HG03103 (cell line): ENCODE measurements around the gene IL23A.
"Not testable (repeated sequence)": the region's sequence is repeated elsewhere in the genome, so short reads cannot be mapped to it uniquely, and the experiment has no call there.

Source experiments
- ATAC-seq: cut with Tn5 transposase; IDR thresholded peaks from one replicate; pipeline ENCODE4 v1.9.1; 2021; ENCODE audit warnings: low read depth; ENCODE audit not compliant: unreplicated experiment

The IL23A gene

DNA sequence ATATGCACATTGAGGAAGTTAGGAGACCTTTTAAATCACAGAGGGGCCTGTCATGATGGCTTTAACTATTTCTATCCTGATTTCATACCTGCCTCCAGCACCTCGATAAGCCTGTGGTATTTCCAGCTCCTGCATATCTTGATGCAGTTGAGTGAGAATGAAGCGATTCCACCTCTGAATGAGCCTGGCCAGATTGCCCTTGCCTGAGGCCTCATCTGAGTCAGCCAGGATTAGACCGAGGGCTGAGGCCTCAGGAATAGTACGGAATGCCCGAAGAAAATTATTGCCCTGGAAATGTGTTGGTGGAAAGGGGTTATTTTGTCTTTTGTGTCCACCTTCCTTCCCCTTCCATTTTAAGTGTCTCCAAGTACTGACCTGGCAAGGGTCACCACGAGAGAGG, 14.5 kb upstream of the IL23A start:
- no peak for ATAC-seq

DNA sequence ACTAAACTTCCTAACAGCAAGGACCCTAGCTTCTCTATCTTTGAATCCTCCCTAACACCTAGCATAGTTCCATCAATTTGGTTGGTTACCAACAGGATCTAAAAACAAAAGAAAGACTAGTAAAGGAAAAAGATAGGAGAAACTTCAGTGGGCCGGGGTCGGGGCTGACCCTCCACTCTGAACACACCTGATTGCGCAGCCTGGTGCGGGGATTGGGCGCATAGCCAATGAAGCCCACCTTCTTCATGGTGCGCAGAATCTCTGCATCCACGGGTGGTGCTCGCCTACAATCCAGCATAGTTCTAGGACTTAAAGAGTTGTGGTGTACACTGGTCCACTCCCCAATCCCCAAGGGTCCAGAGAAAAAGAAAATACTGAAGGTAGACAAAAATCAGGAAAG, 12.6 kb upstream of the IL23A start:
- ATAC-seq = no peak

DNA sequence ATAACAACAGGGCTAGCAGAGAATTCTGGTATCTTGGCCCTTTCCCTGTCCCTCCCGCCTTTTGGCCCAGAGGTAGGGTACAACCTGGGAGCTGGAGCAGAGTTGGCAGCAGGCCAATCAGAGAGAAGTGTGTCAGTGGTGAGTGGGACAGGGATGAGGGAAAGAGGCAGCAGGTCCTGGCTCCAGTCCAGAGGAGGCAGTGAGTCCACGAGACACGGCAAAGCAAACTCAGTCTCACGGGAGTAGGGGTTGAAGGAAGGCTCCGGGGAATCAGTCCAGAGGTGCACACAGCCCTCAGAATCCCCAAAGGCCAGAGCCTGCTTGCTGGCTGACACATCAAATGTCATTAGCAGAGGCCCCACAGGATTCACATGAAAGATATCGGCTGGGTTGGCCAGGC, 12.2 kb upstream of the IL23A start:
- ATAC-seq = no peak

GRCh38 chr12:56330936-56331490, 7.7 kb upstream of the IL23A start:
- ATAC-seq = no peak

GRCh38 chr12:56332512-56333196, 6.0 kb upstream of the IL23A start:
- no peak for ATAC-seq

GRCh38 chr12:56333197-56333678, 5.4 kb upstream of the IL23A start:
- no peak for ATAC-seq

DNA sequence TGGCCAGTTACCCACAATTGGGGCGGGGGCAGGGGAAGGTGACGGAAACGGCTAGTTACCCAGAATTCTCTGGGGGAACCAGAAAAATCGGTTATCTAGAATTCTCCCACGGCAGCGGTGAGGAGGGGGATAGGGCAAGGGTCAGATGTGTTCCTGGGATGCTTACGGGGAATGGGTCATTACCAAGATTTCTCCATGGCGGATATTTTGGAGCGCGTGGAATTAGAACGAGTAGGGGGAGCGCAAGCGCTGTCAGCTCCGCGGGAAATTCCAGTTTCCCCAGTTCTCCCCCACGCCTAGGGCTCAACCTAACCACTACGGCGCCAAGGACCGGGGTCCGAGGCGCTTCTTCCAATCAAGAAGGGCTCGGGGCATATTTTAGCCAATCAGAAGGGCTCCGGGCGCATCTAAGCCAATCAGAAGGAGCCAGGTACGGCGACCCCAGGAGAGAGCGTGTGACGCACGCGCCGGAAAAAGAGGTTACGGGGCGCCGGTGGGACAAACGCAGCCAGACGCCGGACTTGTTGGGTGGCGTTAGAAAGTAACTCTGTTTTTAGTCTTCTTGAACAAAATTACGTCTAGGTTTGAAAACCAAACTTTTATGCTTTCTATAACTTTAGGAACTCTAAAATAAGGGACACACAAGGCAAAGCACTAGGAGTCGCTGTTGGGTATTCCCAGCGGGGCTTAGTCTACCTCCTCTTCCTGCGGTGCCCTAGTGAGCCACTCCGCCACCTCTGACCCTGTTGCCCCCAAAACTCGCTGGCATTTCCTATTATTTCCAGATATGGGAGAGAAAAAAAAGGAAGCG, 4.8 kb upstream of the IL23A start, which contains the start of gene PAN2:
Gene PAN2, minus strand, starts transcription at position 322 of the 811 bp plus-strand sequence. CDS start 906 bp downstream, outside the sequence.
- peak; percentile 92 for ATAC-seq

DNA sequence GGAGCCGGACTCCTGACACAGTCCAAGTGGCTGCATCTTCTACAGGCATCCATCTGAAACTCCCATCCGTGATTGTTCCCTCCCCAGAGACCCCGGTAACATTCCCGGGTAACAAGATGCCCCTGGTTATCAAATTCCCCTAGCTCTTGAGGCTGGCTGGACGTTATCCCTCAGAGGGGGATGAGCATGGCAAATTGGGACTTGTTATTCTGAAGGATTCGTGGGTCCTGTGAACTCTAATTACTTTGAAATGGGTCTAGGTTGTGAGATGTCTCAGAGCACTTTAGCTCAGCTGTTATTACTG, 4.2 kb upstream of the IL23A start:
- no peak for ATAC-seq

DNA sequence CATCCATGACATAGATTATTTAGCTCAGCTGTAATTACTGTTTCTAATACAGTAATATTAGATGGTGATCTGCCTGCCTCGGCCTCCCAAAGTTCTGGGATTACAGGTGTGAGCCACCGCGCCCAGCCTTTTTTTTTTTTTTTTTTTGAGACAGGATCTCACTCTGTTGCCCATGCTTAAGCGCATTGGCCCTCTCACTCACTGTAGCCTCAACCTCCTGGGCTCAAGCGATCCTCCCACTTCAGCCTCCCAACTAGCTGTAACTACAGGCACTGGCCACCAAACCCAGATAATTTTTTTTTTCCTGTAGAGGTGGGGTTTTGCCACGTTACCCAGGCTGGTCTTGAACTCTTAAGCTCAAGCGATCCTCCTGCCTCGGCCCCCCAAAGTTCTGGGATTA, 3.2 kb upstream of the IL23A start:
- ATAC-seq = not testable (repeated sequence)

DNA sequence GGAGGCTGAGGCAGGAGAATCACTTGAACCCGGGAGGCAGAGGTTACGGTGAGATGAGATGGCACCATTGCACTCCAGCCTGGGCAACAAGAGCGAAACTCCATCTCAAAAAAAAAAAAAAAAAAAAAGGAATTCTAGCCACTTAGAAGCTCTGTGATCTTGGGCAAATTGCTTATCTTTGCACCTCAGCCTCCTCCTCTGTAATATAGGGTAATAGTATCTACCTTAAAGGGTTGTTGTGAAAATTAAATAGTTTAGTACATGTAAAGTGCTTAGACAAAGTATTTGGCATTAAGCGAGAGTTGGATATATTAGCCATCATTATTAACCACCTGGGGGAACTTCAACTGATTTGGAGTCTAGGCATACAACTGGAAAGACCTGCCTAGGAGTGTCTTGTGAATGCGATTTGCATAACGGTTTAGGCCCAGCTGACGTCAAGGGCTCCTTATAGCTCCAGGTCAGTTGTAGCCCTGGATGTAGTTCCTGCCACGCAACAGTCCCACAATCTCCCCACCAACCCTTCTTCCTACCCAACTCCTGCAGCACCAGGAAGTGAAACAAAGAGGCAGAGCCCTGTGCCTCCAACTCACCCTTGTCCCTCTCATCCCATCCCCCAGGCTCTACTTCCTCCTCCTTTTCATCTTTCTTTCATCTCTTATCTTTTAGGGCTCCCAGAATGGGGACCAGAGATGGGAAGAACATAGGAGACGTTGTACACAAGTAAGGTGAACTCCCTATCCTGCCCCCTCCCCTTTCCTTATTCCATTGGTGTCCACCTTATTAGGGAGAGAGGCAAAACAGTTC, 2.1 kb upstream of the IL23A start:
- no peak for ATAC-seq

- ATAC-seq = no peak
These were observed 882 bp upstream of the IL23A start for GRCh38 chr12:56337753-56338251.

GRCh38 chr12:56339158-56339422, 406 bp downstream of the IL23A start:
- no peak for ATAC-seq

DNA sequence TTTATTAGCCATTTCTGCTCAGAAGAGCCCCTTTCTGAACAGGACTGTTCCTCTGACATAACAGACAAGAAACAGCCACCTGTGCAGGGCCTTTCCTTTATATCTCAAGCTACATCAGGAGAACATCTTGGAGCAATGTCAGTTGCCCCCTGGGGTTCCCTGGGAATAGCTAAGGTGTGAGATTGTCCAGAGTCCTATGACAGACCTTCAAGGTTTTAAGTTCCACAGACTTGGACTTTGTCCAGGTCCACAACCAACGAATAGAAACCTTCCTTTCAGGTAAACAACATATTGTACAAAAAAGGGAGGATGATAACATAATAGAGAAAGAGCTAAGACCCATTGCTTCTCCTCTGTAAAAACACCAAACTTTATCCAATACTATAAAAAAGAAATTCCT, 2.9 kb downstream of the IL23A start:
- ATAC-seq = no peak

- not testable (repeated sequence) for ATAC-seq
These were observed 3.6 kb downstream of the IL23A start for GRCh38 chr12:56342290-56342689.

DNA sequence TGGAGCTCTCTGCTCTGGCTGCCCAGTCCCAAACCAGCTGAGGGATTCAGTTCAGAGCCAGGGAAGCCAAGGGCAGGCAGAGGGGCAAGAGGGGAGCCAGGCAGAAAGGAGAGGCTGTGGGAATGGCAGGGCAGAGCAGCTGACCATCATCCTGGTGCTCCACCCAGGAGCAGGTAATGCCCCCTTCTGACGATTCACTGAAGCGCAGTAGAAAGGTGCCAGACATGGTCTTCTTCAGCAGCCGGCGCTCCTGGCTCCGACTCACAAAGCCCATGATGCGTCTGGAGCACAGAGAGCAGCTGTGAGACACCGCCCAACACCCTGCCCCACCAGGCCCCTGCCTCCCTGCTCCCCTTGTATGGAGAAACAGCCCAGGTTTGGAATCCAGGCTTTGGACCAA, 8.0 kb downstream of the IL23A start:
- no peak for ATAC-seq

GRCh38 chr12:56347255-56347654, 8.6 kb downstream of the IL23A start:
- ATAC-seq = not testable (repeated sequence)

DNA sequence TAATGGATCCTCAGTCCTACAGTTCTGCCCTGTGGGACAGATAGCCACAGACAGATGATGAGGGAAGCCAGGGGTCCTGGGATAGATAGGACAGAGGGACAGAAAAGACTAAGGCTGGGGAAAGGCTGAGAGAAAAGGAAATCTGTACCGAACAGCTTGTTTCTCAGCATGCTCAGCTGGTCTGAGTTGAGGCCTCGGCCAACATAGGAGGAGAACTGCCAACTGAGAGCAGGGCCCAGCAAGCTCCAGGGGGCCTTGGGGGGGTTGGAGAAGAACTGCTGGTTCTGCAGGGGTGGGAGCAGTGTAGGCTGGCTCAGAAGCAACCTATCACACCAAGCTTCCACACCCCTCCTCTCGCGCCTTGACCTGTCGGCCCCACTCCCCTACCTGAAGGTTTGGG, 10.1 kb downstream of the IL23A start:
- ATAC-seq = no peak

- ATAC-seq = no peak
These were observed 12.0 kb downstream of the IL23A start for GRCh38 chr12:56350662-56351061.

GRCh38 chr12:56351325-56351724, 12.6 kb downstream of the IL23A start:
- no peak for ATAC-seq

- no peak for ATAC-seq
These were observed 20.3 kb downstream of the IL23A start for GRCh38 chr12:56358836-56359532.
